HK-2 (cell line): ENCODE data around the gene EIF2AK2.
"Not testable (repeated sequence)": the region's sequence is repeated elsewhere in the genome, so short reads cannot be mapped to it uniquely, and the experiment has no call there.

ENCODE experiments used
- DNase-seq: peaks from one replicate; pipeline ENCODE4 v3.0.0-alpha.2; 2018; ENCODE audit not compliant: unreplicated experiment

Gene EIF2AK2

DNA sequence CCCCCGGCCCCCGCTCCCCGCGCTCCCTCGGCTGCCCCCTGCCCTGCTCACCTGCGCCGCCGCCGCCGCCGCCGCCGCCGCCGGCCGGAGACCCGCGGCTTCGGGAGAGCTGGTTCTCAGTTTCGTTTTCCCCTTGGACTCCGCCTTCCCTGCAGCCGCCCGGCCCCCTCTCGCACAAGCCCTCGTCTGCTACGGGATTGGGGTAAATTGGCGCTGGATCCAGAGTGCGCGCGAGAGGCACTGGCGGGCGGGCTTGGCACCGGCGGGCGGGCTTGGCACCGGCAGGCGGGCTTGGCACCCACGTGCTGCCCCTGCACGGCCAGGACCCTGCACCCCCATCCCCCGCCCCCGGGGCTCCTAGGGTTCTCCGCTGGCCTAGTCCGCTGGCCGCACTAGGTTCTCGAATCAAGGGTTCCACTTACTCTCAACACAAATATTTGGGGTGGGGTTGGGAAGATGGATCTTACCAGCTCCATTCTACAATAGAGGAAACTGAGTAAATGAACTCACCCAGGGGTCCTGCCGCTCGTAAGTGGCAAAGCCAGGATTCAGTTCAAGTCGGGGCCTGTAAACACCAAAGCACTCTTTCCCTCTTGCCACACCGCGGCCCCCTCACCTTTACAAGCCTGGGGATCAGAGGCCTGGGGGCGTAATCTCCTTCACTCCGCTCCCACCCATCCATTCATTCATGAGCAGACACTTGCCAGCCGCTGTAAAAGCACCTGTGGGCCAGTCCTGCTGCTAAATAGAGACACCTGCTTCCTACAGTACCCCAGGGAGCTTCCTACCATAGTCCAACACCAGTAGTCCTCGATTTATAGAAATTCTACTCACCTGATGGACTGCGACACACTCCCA lies at the start of gene EIF2AK2:
TSS of gene EIF2AK2 (minus strand) at position 124 of the 858 bp plus-strand sequence. CDS start 9,174 bp downstream, outside the sequence.
- DNase-seq: peak; percentile 87

DNA sequence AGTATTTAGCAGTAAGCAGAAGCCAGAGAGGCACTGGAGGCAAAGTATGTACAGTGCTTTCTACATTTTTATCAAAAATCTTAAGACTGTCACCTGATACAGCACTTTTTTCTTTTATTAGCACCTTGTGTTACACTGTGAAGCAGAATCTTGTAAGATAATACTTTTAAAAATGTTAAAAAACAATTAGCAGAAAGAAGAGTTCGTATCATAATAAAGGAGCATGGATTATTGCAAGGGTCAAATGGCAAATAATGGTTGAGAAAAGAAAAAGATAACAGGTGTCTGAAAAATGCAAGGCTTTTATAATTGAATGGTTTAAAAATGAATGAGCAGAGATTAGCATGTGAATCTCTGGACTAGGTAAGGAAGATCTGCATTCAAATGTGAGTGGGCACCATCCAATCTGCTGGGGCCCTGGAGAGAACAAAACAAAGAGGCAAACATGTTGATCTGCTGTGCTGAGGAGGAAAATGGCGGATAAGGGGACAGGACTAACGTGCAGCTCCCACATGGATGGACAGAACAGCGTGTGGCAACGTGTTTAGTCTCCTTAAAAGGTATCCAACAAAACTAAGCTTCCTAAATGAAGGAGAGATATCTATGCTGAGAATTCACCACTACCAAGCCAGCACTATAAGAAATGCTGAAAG lies 49.0 kb upstream of the EIF2AK2 start:
- DNase-seq: no peak

DNA sequence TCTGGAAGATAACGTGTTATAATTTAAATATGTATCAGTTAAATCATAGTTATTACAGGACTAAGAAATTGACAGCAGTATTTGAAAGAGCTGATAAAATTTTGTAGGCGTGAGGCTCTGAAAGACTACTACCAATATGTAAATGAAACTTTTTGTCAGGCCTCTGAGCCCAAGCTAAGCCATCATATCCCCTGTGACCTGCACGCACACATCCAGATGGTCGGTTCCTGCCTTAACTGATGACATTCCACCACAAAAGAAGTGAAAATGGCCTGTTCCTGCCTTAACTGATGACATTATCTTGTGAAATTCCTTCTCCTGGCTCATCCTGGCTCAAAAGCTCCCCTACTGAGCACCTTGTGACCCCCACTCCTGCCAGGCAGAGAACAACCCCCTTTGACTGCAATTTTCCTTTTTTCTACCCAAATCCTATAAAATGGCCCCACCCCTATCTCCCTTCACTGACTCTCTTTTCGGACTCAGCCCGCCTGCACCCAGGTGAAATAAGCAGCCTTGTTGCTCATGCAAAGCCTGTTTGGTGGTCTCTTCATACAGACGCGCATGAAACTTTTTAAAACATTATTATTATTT lies 48.4 kb upstream of the EIF2AK2 start:
- DNase-seq: not testable (repeated sequence)

DNA sequence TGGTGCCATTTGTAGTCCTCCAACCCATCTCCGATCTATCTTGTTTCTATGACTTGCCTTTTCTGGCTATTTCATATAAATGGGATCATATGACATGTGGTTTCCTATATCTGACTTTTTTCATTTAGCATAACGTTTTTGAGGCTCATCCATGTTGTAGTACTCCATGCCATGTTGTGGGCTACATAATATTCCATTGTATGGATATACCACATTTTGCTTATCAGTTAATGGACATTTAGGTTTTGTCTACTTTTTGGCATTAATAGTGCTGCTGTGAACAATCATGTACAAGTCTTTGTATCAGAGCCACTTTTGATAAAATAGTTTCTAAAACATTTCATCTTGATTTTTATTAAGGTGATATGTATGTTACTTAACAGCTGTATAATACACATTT lies 46.9 kb upstream of the EIF2AK2 start:
- DNase-seq: no peak

DNA sequence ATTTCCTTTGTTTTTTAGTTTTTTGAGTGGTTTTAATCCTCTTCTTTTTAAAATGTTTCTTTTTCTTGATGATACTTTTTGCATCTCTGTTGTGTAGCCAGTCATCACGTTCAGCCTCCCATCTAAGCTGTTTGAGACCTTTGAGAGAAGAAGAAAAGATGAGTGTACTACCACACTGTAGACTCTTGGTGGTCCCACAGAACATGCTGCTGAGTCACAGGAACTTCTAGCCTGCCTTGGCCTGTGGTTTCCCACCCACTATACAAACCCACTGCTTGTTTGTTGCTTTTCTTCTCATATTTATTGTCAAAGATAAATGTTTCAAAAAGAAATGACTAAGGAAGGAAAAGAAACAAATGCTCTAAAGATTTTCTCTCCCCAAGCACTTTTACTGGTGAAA lies 45.0 kb upstream of the EIF2AK2 start:
- no peak for DNase-seq

DNA sequence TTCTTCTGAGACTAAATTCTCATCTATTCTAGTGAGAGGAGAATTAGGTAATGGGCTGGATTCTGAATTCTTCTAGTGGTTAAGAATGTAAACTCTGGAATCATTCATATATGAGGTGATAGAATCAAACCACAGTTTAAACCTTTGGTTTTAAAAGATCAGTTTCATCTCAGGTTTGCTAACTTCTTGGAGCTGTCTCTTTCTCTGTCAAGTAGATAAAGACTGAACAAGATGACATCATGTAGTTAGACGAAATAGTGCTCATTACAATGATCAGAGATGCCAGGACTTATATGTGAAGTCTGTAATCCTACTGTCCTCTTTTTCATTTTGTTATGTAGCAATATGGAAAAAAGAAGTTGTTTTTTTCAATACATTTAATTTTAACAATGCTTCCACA lies 44.4 kb upstream of the EIF2AK2 start:
- no peak for DNase-seq

DNA sequence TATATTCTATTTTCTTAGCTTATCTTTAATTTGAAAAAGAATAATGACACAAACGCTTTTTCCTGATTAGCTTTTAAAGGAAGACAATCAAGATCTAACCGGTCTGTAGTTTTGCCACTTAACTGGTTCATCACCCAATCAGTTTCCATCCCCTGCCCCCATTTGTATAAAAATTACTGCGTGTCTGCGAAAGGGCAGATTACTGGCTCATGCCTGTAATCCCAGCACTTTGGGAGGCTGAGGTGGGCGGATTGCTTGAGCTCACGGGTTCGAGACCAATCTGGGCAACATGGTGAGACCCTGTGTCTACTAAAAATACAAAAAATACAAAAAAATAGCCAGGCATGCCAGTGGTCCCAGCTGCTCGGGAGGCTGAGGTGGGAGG lies 41.9 kb upstream of the EIF2AK2 start:
- DNase-seq: no peak

DNA sequence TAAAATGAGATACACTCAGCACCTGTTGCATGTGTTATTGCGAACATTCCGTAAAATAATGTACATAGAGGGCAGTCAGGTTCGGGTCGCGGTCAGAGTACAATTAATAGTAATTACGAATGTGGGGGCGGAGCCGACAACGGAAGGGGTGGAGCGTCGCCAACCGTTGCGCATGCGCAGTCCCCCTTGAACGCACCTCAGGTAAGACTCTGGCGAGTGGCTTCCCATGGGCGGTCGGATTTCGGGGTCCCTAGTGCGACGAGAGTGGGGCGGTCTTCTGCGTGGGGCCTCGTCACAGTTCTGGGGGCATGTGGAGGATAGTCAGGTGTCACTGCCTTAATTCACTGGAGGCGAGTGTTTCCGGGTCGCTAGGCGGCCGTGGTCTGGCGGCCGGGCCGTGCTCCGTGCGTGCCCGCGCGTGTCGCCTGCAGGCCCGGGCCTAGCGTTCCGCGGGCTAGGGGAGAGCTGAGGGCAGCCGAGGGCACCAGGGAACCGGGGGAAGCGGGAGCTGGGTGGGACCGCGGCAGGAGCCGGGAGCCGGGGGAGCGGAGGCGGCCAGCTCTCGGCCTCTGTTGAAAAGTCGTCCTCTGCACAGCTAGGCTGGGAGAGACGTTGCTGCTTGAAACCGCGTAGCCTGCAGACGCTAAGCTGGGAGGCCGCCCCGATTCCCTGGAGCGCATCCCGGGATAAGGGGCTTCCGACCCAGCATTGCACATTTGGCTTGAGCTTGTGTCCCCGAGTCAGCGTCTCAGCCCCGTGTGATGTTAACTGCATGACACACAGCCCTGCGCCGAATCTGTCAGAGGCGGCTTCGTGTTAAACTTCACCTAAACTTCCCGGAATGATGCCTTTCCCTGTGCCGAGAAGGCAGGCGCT lies 39.8 kb upstream of the EIF2AK2 start, which contains the start of gene CEBPZOS:
TSS of gene CEBPZOS (plus strand) at position 177 of the 876 bp plus-strand sequence. CDS start 3,209 bp downstream, outside the sequence.
- peak; percentile 86 for DNase-seq

DNA sequence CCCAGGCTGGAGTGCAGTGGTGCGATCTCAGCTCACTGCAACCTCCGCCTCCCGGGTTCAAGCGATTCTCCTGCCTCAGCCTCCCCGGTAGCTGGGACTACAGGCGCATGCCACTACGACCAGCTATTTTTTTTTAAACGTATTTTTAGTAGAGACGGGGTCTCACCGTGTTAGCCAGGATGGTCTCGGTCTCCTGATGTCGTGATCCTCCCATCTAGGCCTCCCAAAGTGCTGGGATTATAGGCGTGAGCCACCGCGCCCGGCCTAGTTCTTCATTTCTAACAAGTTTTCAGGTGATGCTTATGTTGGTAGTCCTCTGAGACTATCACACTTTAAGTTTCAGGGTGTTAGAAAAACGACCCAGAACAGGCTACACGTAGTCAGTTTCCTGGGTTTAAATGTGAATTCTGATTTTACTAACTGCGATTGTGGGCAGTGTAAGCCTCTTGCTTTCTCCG lies 39.1 kb upstream of the EIF2AK2 start:
- DNase-seq: not testable (repeated sequence)

DNA sequence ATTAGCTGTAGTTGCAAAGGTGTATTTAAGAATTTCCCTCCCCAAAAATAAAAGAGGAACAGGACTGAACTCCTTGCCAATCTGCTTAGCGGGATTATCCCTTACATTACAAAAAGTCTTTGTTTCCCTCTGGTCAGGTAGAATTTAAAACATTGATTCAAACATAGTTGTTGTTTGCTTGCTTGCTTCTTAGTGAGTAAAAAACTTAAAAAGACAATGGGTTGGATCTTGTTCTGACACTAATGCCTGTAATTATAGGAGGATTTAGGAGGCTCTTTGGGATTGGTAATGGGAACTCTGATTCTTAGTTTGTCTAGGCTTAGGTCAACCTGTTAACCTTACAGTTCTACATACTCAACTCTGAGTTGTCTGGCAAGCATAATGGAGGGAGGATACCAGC lies 35.8 kb upstream of the EIF2AK2 start:
- no peak for DNase-seq

DNA sequence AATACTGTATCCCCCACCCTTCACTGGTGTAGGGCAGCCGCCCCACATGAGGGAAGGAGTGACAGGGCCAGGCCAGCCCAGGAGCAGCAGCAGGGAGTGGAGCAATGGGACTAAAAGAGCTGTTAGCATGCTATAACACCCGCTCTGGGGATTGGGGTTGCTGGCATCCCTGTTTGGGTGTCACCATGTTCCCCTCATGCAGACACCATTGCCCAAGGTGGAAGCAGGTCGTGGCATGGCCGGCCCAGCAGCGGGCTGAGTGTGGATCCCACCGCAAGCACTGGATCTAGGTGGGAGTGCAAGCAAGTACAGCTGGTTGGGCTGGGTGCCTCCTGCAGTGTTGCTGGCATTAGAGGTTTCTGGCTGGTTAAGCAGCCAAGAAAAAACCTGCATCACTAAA lies 35.0 kb upstream of the EIF2AK2 start:
- DNase-seq: no peak

DNA sequence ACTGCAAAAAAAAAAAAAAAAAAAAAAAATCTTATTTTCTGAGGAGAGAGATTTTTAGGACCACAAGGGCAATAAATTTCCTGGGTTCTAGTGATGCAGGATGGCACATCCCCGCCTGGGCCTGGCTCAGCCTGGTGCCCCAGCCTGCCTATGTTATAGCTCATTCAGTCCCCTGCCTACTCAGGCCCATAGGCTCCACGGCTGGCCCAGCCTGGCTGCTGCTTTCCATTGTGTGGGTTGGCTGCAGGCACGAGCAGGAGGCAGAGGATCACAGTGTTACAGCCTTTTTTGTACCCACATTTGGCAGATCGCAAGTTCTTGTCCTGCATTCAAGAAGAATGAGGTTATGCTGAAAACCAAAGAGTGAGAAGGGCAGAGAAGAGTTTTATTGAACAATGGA lies 34.5 kb upstream of the EIF2AK2 start:
- no peak for DNase-seq

DNA sequence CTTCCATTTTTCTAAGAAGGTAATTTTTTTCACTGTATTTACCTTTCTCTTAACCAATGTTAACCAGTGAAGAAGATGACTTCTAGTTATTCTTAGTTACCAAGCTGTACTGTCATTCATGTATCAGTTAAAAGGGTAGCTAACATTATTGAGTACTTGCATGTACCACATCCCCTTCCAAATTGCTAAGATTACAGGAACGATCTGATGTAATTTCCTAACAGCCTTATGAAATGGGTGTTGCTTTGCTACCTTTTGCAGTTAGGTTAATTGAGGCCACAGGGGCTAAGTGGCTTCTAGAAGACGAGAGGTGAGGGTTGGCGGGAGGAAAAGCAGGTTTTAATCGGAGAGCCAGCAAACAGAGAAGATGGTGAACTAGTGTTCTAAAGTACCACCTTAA lies 33.5 kb upstream of the EIF2AK2 start:
- DNase-seq: no peak

DNA sequence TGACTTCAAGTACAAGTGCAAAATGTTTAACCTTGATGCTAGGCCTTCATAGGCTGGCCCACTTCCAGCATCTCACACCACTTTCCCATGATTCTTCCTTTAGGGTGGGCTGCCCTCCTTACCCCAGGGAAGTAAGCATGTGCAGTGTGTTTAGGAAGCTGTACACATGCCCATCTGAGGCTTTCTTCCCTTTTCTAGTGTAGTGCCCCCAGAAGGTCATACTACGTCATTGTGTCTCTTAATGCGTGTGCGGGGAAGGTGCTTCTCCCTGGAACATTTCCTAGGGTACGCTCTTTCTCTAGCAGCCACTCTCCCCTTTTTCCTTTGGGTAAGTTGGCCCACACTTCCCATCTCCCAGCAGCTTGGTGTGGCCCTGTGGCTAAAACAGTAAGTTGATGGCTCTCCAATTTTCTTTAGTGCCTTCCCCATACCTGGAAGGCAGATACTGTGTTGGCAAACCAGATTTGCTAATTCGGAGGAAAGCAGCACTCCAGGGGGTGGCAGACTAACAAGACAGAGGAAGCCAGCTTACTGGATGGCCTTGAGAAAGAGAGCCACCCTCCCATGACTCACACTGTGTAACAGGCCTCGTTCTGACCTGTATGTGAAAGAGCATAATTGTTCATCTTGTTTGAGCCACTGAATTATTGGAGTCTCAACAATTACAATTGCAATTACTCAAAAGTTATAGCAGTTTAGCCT lies 32.8 kb upstream of the EIF2AK2 start:
- peak; percentile 51 for DNase-seq

DNA sequence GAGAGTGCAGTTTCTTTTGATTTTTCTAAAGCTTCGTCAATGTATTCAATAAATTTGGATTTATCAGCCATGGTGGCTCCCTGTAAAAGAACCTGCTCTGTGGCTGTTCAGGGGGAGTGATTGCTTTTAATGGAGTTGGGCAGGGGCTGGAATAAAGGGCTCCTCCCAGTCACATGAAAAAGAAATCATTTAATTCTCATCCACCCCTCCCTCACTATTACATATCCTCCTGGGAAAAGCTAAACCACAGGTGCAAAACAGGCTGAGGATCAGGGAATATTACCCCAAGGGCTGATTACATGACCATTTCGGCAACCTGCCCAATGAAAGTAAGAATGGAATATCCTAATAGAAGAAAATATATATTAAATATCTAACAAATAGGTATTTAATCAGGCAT lies 31.8 kb upstream of the EIF2AK2 start, which contains the start of gene SULT6B1:
TSS of gene SULT6B1 (minus strand) at position 101 of the 400 bp plus-strand sequence. CDS start at position 71, 30 bp downstream.
- no peak for DNase-seq

DNA sequence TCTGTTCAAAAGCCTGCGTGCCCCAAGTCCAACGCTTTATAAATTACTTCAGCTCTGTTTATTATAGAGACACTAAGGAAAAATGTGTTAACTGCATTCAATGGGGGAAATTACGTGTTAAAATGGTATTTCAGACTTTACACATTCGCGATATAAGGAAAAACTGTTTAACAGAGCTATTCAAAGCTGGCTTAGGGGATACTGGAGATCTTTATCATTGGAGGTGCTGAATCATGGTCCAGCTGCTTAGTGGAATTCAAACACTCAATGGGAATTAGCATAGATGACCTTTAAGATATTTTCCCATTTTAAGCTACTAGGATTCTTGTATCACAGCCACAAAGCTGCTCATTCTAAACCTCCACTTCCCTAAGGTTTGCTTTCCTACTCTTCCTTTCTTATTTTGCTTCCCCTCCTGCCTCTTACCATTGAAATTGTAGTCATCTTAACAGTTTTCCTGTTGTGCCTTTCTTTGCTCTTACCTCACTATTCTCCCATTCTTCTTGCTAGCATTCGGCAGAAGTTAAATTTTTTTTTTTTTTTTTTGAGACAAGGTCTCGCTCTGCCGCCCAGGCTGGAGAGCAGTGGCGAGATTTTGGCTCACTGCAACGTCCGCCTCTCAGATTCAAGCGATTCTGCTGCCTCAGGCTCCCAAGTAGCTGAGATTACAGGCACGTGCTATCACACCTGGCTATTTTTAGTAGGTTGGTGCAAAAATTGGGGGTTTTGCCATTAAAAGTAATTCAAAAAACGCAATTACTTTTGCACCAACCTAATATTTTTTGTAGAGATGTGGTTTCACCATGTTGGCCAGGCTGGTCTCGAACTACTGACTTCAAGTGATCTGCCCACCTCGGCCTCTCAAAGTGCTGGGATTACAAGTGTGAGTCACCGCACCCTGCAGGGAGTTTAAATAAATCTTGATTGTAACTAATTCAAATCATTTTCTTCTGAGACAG lies 25.2 kb upstream of the EIF2AK2 start:
- DNase-seq: no peak

DNA sequence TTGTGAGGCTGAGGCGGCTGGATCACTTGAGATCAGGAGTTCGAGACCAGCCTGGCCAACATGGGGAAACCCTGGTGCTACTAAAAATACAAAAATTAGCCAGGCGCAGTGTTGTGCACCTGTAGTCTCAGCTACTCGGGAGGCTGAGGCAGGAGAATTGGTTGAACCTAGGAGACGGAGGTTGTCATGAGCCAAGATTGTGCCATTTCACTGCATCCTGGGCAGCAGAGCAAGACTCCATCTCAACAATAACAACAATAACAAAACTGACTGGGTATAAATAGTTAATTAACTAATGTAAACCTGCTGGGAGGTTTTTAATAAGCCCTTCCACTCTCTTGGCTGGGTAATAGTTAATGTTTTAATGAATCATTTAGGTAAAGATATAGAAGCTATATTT lies 23.9 kb upstream of the EIF2AK2 start:
- no peak for DNase-seq

DNA sequence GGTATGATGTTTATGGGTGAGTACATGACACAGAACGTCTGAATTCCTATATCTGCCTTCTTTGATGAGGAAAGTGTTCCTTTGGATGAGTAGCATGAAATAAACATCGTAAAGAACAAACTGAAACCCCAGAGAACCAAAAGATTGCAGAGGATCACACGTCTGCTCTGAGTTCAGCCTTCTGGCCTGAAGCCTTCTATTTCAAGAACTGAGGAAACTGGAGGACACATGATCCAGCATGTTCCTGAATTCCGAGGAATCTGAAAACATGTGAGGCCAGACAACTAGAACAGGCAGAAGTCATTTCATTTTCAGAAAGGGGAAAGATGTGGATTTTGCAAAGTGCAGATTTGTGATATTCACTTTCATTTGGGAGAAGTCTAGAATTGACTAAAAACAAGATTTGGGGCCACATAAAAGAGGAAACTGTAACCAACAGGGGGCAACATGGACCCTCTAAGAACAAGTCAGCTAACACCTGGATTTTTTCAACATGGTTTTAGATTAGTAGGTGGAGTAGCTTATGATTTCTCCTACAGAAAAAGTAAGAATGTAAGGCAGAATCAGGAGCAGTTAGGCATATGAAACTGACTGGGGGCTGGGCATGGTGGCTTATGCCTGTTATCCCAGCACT lies 23.3 kb upstream of the EIF2AK2 start:
- DNase-seq: no peak

DNA sequence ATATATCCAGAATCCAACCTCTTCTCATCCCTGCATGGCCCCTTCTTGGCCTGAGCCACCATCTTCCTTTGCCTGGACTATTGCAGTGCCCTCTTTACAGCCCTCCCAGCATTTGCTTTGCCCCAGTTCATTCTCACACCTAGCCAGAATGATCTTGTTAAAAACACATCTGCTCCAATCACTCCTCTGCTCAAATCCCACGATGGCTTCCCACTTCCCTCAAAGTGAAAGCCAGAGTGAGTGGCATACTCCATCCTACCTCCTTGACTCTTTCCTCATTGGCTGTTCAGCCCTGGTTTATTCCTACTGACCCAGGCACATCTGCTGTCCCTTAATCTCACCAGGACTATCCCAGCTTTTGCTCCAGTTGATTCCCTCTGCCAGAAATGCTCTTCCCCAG lies 17.0 kb upstream of the EIF2AK2 start:
- no peak for DNase-seq
